Measurements from ENCODE around the gene SPIN1.

DNA sequence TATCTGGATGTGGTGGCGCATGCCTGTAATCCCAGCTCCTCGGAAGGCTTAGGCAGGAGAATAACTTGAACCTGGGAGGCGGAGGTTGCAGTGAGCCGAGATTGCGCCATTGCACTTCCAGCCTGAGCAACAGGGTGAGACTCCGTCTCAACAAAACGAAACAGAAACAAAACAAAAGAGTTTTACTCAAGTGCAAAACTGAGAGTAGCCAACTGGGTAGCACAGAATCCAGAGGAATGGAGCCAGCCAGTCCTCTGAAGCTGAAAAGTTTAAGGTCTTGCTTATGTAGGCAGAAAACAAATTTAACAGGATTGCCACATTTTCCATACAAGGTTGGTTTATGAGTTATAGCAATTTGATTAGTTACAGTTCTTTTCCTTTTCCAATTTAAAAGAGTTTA, 32.0 kb downstream of the SPIN1 start:
- TF ChIP-seq, protein P1, sequence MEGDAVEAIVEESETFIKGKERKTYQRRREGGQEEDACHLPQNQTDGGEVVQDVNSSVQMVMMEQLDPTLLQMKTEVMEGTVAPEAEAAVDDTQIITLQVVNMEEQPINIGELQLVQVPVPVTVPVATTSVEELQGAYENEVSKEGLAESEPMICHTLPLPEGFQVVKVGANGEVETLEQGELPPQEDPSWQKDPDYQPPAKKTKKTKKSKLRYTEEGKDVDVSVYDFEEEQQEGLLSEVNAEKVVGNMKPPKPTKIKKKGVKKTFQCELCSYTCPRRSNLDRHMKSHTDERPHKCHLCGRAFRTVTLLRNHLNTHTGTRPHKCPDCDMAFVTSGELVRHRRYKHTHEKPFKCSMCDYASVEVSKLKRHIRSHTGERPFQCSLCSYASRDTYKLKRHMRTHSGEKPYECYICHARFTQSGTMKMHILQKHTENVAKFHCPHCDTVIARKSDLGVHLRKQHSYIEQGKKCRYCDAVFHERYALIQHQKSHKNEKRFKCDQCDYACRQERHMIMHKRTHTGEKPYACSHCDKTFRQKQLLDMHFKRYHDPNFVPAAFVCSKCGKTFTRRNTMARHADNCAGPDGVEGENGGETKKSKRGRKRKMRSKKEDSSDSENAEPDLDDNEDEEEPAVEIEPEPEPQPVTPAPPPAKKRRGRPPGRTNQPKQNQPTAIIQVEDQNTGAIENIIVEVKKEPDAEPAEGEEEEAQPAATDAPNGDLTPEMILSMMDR (IDR thresholded peaks at IDR 0.05; ENCODE audit: poor library complexity): no peak
- TF ChIP-seq EZH2phosphoT487 (IDR thresholded peaks at IDR 0.05; ENCODE audit: low read depth, severe bottlenecking, unreplicated experiment): no peak

Data from hepatocyte (in vitro differentiated cells).